Neural progenitor cell (in vitro differentiated cells): ENCODE measurements around the gene C10orf120. TPM values are rescaled to one million over a fixed set of nuclear protein-coding genes. Genes with fewer than 3 reads are reported as not detected.

ENCODE experiments used
- DNase-seq: peaks from one replicate; pipeline ENCODE4 v3.0.0-alpha.2; 2016; ENCODE audit warnings: low spot score
- H2AFZ ChIP-seq: fragments of 200-600 bp; sonication (generic); replicated peaks from 2 replicates; pipeline ENCODE4 v1.6.1; 2016; ENCODE audit warnings: antibody characterized with exemption
- H3F3A ChIP-seq: fragments of 200-600 bp; sonication (generic); 2 replicates; pipeline ENCODE4 v1.6.1; 2016; ENCODE audit warnings: antibody characterized with exemption, low read depth
- H3K27ac ChIP-seq: fragments of 200-600 bp; sonication (generic); 2 replicates; pipeline ENCODE4 v1.5.1; 2016; ENCODE audit warnings: mild to moderate bottlenecking
- H3K27me3 ChIP-seq: fragments of 200-600 bp; sonication (generic); 2 replicates; pipeline ENCODE4 v1.6.1; 2016; ENCODE audit warnings: mild to moderate bottlenecking, moderate library complexity
- H3K36me3 ChIP-seq: fragments of 200-600 bp; sonication (generic); 2 replicates; pipeline ENCODE4 v1.5.1; 2016
- H3K4me1 ChIP-seq: fragments of 200-600 bp; sonication (generic); 2 replicates; pipeline ENCODE4 v1.6.1; 2016; ENCODE audit warnings: mixed run types
- H3K4me2 ChIP-seq: fragments of 200-600 bp; sonication (generic); 2 replicates; pipeline ENCODE4 v1.6.1; 2016
- H3K4me3 ChIP-seq: fragments of 200-600 bp; sonication (generic); 2 replicates; pipeline ENCODE4 v1.5.1; 2016
- H3K79me2 ChIP-seq: fragments of 200-600 bp; sonication (generic); 2 replicates; pipeline ENCODE4 v1.6.1; 2016; ENCODE audit warnings: low read depth
- H3K9ac ChIP-seq: fragments of 200-600 bp; sonication (generic); 2 replicates; pipeline ENCODE4 v1.6.1; 2016
- H3K9me3 ChIP-seq: fragments of 200-600 bp; sonication (generic); 2 replicates; pipeline ENCODE4 v1.5.1; 2016; ENCODE audit warnings: low read depth
- H4K20me1 ChIP-seq: fragments of 200-600 bp; sonication (generic); 2 replicates; pipeline ENCODE4 v1.6.1; 2016; ENCODE audit warnings: low read depth
- H3K27ac Mint-ChIP-seq: 3 replicates; pipeline ENCODE4 v1.8.0; 2021; ENCODE audit warnings: mixed read lengths
- H3K27me3 Mint-ChIP-seq: 2 replicates; pipeline ENCODE4 v1.8.0; 2022; ENCODE audit warnings: low read depth, mild to moderate bottlenecking, inconsistent platforms, moderate library complexity, mixed read lengths; ENCODE audit not compliant: insufficient read depth
- H3K36me3 Mint-ChIP-seq: 3 replicates; pipeline ENCODE4 v1.8.0; 2021; ENCODE audit warnings: mixed read lengths
- H3K4me1 Mint-ChIP-seq: 3 replicates; pipeline ENCODE4 v1.8.0; 2021; ENCODE audit warnings: mixed read lengths
- H3K4me3 Mint-ChIP-seq: 3 replicates; pipeline ENCODE4 v1.8.0; 2021; ENCODE audit warnings: mild to moderate bottlenecking, moderate library complexity, mixed read lengths
- H3K9me3 Mint-ChIP-seq: 3 replicates; pipeline ENCODE4 v1.8.0; 2020; ENCODE audit warnings: mixed read lengths
- CTCF ChIP-seq: fragments of 200-600 bp; sonication (generic); IDR thresholded peaks from 2 replicates; pipeline ENCODE4 v1.5.1; 2017; ENCODE audit warnings: antibody characterized with exemption, mild to moderate bottlenecking
- EZH2 ChIP-seq: fragments of 200-600 bp; sonication (generic); IDR thresholded peaks from 2 replicates; pipeline ENCODE4 v1.6.1; 2017; ENCODE audit warnings: antibody characterized with exemption, mild to moderate bottlenecking, moderate library complexity
- EZH2phosphoT487 ChIP-seq: fragments of 200-600 bp; sonication (generic); IDR thresholded peaks from 2 replicates; pipeline ENCODE4 v1.6.1; 2017; ENCODE audit warnings: antibody characterized with exemption
- total RNA-seq: library from RNA; depleted of rRNA; stranded (reverse); fragments of >200 nt; gene quantifications from 2 replicates; pipeline ENCODE4 v1.2.3, GENCODE V29; 2015; ENCODE audit warnings: low replicate concordance

The C10orf120 gene
- total RNA-seq, 1 donor from 2014 or later: not detected

GRCh38 chr10:122656741-122657140 lies 42.9 kb downstream of the C10orf120 start:
- H3K36me3 ChIP-seq: no peaks in the 10 kb centered on the region
- H3F3A ChIP-seq: no peaks in the 10 kb centered on the region
- H2AFZ ChIP-seq: no peak overlapping the region
- H3K4me1 Mint-ChIP-seq: no peaks in the 10 kb centered on the region
- no peaks in the 10 kb centered on the region for H3K27me3 ChIP-seq
- H3K36me3 Mint-ChIP-seq: no peaks in the 10 kb centered on the region
- H3K27me3 Mint-ChIP-seq: peaks cover 3% of the 10 kb centered on the region
- H3K4me3 ChIP-seq: no peak overlapping the region
- H4K20me1 ChIP-seq: no peaks in the 10 kb centered on the region
- DNase-seq: no peak
- no peaks in the 10 kb centered on the region for H3K9me3 Mint-ChIP-seq
- H3K4me3 Mint-ChIP-seq: no peak overlapping the region
- no peak overlapping the region for H3K9ac ChIP-seq
- TF ChIP-seq CTCF: no peak
- TF ChIP-seq EZH2: no peak
- TF ChIP-seq EZH2phosphoT487: no peak
- no peaks in the 10 kb centered on the region for H3K4me1 ChIP-seq
- no peak overlapping the region for H3K27ac Mint-ChIP-seq
- no peak overlapping the region for H3K4me2 ChIP-seq
- no peak overlapping the region for H3K27ac ChIP-seq
- H3K9me3 ChIP-seq: no peaks in the 10 kb centered on the region
- no peaks in the 10 kb centered on the region for H3K79me2 ChIP-seq

- no peak for DNase-seq
- H3K9me3 ChIP-seq: no peaks in the 10 kb centered on the region
- H3K4me1 ChIP-seq: no peaks in the 10 kb centered on the region
- peaks cover 3% of the 10 kb centered on the region for H3K27me3 Mint-ChIP-seq
- no peaks in the 10 kb centered on the region for H3K27me3 ChIP-seq
- no peaks in the 10 kb centered on the region for H3F3A ChIP-seq
- no peak overlapping the region for H3K4me2 ChIP-seq
- no peaks in the 10 kb centered on the region for H3K36me3 Mint-ChIP-seq
- H3K9ac ChIP-seq: no peak overlapping the region
- H4K20me1 ChIP-seq: no peaks in the 10 kb centered on the region
- no peak overlapping the region for H2AFZ ChIP-seq
- no peak overlapping the region for H3K4me3 ChIP-seq
- H3K9me3 Mint-ChIP-seq: no peaks in the 10 kb centered on the region
- no peak overlapping the region for H3K4me3 Mint-ChIP-seq
- H3K79me2 ChIP-seq: no peaks in the 10 kb centered on the region
- H3K27ac ChIP-seq: no peak overlapping the region
- TF ChIP-seq CTCF (no peak), EZH2phosphoT487 (no peak), EZH2 (no peak)
- H3K27ac Mint-ChIP-seq: no peak overlapping the region
- no peaks in the 10 kb centered on the region for H3K36me3 ChIP-seq
- no peaks in the 10 kb centered on the region for H3K4me1 Mint-ChIP-seq
Measured at GRCh38 chr10:122656308-122656705, 43.3 kb downstream of the C10orf120 start.

GRCh38 chr10:122655524-122656307 lies 43.9 kb downstream of the C10orf120 start:
- Histone ChIP-seq H3K4me1 (no peaks in the 10 kb centered on the region), H2AFZ (no peak overlapping the region), H4K20me1 (no peaks in the 10 kb centered on the region), H3K4me3 (no peak overlapping the region), H3K27me3 (no peaks in the 10 kb centered on the region), H3K4me2 (no peak overlapping the region), H3F3A (no peaks in the 10 kb centered on the region), H3K9me3 (no peaks in the 10 kb centered on the region), H3K79me2 (no peaks in the 10 kb centered on the region), H3K9ac (no peak overlapping the region), H3K36me3 (no peaks in the 10 kb centered on the region), H3K27ac (no peak overlapping the region)
- no peak overlapping the region for H3K27ac Mint-ChIP-seq
- no peak overlapping the region for H3K4me3 Mint-ChIP-seq
- H3K36me3 Mint-ChIP-seq: no peaks in the 10 kb centered on the region
- H3K27me3 Mint-ChIP-seq: peaks cover 3% of the 10 kb centered on the region
- no peaks in the 10 kb centered on the region for H3K9me3 Mint-ChIP-seq
- no peak for TF ChIP-seq EZH2phosphoT487
- no peak for TF ChIP-seq CTCF
- no peak for TF ChIP-seq EZH2
- DNase-seq: no peak
- no peaks in the 10 kb centered on the region for H3K4me1 Mint-ChIP-seq
